IPS-NIHi11 (cell line): Measurements from ENCODE around the gene DIP2C.
"Not testable (repeated sequence)": the region's sequence is repeated elsewhere in the genome, so short reads cannot be mapped to it uniquely, and the experiment has no call there.

ENCODE experiments used
- DNase-seq: peaks from one replicate; pipeline ENCODE4 v3.0.0; 2012; ENCODE audit warnings: mixed read lengths, low spot score

DIP2C gene

GRCh38 chr10:656883-657282 is 32.6 kb downstream of the DIP2C start:
- no peak for DNase-seq

- no peak for DNase-seq
Measured at GRCh38 chr10:655184-655583, 34.3 kb downstream of the DIP2C start.

- DNase-seq = no peak
Measured at GRCh38 chr10:654647-654996, 34.8 kb downstream of the DIP2C start.

- DNase-seq = no peak
Measured at GRCh38 chr10:653991-654646, 35.3 kb downstream of the DIP2C start.

GRCh38 chr10:652832-653459 is 36.5 kb downstream of the DIP2C start:
- not testable (repeated sequence) for DNase-seq

- DNase-seq = no peak
Measured at GRCh38 chr10:652233-652632, 37.2 kb downstream of the DIP2C start.

GRCh38 chr10:651692-652091 is 37.8 kb downstream of the DIP2C start:
- no peak for DNase-seq

GRCh38 chr10:650886-651615 is 38.4 kb downstream of the DIP2C start:
- no peak for DNase-seq

- no peak for DNase-seq
Measured at GRCh38 chr10:650441-650851, 39.0 kb downstream of the DIP2C start.

GRCh38 chr10:649798-650440 is 39.5 kb downstream of the DIP2C start:
- DNase-seq = no peak

GRCh38 chr10:649445-649797 is 40.0 kb downstream of the DIP2C start:
- no peak for DNase-seq

GRCh38 chr10:647019-647418 is 42.4 kb downstream of the DIP2C start:
- DNase-seq = not testable (repeated sequence)

- no peak for DNase-seq
Measured at GRCh38 chr10:646118-646524, 43.3 kb downstream of the DIP2C start.

- no peak for DNase-seq
Measured at GRCh38 chr10:644943-645334, 44.5 kb downstream of the DIP2C start.

GRCh38 chr10:644076-644942 is 45.2 kb downstream of the DIP2C start:
- no peak for DNase-seq

- peak; percentile 68 for DNase-seq
Measured at GRCh38 chr10:642186-642890, 47.1 kb downstream of the DIP2C start.

- no peak for DNase-seq
Measured at GRCh38 chr10:641149-642010, 48.1 kb downstream of the DIP2C start.

GRCh38 chr10:640673-641045 is 48.8 kb downstream of the DIP2C start:
- DNase-seq = no peak

- no peak for DNase-seq
Measured at GRCh38 chr10:639751-640672, 49.5 kb downstream of the DIP2C start.
